Liver (tissue), 9 donors: ENCODE data around the gene UNC45B. TPM values are rescaled to one million over a fixed set of nuclear protein-coding genes. Genes with fewer than 3 reads are reported as not detected.

Experiments
- DNase-seq: peaks from one replicate; pipeline ENCODE4 v3.0.0-alpha.2; 2017; ENCODE audit warnings: low spot score
- H3K27ac ChIP-seq, 2 donors: one replicate each; pipeline ENCODE4 v1.7.0; 2013; ENCODE audit warnings: inconsistent platforms in 2 of 2, low read length in 2 of 2, control low read depth in 1 of 2, low read depth in 1 of 2, mild to moderate bottlenecking in 1 of 2
- H3K27me3 ChIP-seq, 4 donors: one replicate each; pipeline versions ENCODE4 v1.6.1 to v1.7.0; 2013; ENCODE audit warnings: low read length in 3 of 4, inconsistent platforms in 1 of 4, mild to moderate bottlenecking in 1 of 4, moderate library complexity in 1 of 4; ENCODE audit not compliant: control insufficient read depth in 4 of 4, insufficient read depth in 4 of 4
- H3K36me3 ChIP-seq, 4 donors: one replicate each; pipeline versions ENCODE4 v1.6.1 to v1.7.0; 2013; ENCODE audit warnings: low read length in 3 of 4, mild to moderate bottlenecking in 3 of 4, low read depth in 1 of 4, moderate library complexity in 1 of 4; ENCODE audit not compliant: control insufficient read depth in 4 of 4, insufficient read depth in 3 of 4
- H3K4me1 ChIP-seq, 4 donors: one replicate each; pipeline versions ENCODE4 v1.6.1 to v1.7.0; 2013; ENCODE audit warnings: low read length in 3 of 4, mild to moderate bottlenecking in 3 of 4, moderate library complexity in 1 of 4; ENCODE audit not compliant: control insufficient read depth in 4 of 4, insufficient read depth in 4 of 4
- H3K4me3 ChIP-seq, 3 donors: one replicate each; pipeline versions ENCODE4 v1.6.1 to v1.7.0; 2013; ENCODE audit warnings: low read length in 3 of 3, control low read depth in 1 of 3, low read depth in 1 of 3, mild to moderate bottlenecking in 1 of 3
- H3K9ac ChIP-seq, 2 donors: one replicate each; pipeline ENCODE4 v1.7.0; 2013; ENCODE audit warnings: low read length in 2 of 2, mild to moderate bottlenecking in 2 of 2, moderate library complexity in 2 of 2, control low read depth in 1 of 2, low read depth in 1 of 2
- H3K9me3 ChIP-seq, 4 donors: one replicate each; pipeline versions ENCODE4 v1.6.1 to v1.7.0; 2013; ENCODE audit warnings: low read length in 3 of 4; ENCODE audit not compliant: control insufficient read depth in 4 of 4
- EGR1 ChIP-seq, 2 donors: IDR thresholded peaks; 2 replicates each; pipeline ENCODE4 v1.6.1; 2016 to 2018; ENCODE audit warnings: antibody characterized with exemption in 2 of 2, low read depth in 2 of 2
- FOXA1 ChIP-seq: IDR thresholded peaks from 2 replicates; pipeline ENCODE4 v1.6.1; 2016; ENCODE audit warnings: antibody characterized with exemption
- FOXA2 ChIP-seq: IDR thresholded peaks from 2 replicates; pipeline ENCODE4 v1.6.1; 2016; ENCODE audit warnings: antibody characterized with exemption
- GABPA ChIP-seq, 2 donors: IDR thresholded peaks in 1 of 2; conservative IDR thresholded peaks in 1 of 2; 2 replicates each; pipeline ENCODE4 v1.6.1; 2016; ENCODE audit warnings: antibody characterized with exemption in 2 of 2, mild to moderate bottlenecking in 1 of 2, moderate library complexity in 1 of 2
- HNF4A ChIP-seq, 2 donors: conservative IDR thresholded peaks; 2 replicates each; pipeline ENCODE4 v1.6.1; 2016; ENCODE audit warnings: antibody characterized with exemption in 2 of 2, mild to moderate bottlenecking in 2 of 2
- HNF4G ChIP-seq: IDR thresholded peaks from 2 replicates; pipeline ENCODE4 v1.6.1; 2016; ENCODE audit warnings: antibody characterized with exemption
- JUND ChIP-seq, 2 donors: IDR thresholded peaks; 2 replicates each; pipeline ENCODE4 v1.6.1; 2016; ENCODE audit warnings: antibody characterized with exemption in 2 of 2
- NR2F2 ChIP-seq: IDR thresholded peaks from 2 replicates; pipeline ENCODE4 v1.6.1; 2016; ENCODE audit warnings: antibody characterized with exemption
- RAD21 ChIP-seq, 2 donors: IDR thresholded peaks; 2 replicates each; pipeline ENCODE4 v1.6.1; 2016; ENCODE audit warnings: antibody characterized with exemption in 2 of 2, mild to moderate bottlenecking in 2 of 2
- RXRA ChIP-seq, 2 donors: IDR thresholded peaks; 2 replicates each; pipeline ENCODE4 v1.6.1; 2017 to 2018; ENCODE audit warnings: antibody characterized with exemption in 2 of 2, mild to moderate bottlenecking in 1 of 2
- SP1 ChIP-seq: IDR thresholded peaks from 2 replicates; pipeline ENCODE4 v1.6.1; 2018; ENCODE audit warnings: antibody characterized with exemption, mild to moderate bottlenecking
- TAF1 ChIP-seq: conservative IDR thresholded peaks from 2 replicates; pipeline ENCODE4 v1.6.1; 2016; ENCODE audit warnings: antibody characterized with exemption, mild to moderate bottlenecking
- YY1 ChIP-seq: IDR thresholded peaks from 2 replicates; pipeline ENCODE4 v1.6.1; 2016; ENCODE audit warnings: antibody characterized with exemption, mild to moderate bottlenecking
- WGBS: extraction: QIAGEN DNeasy Blood & Tissue Kit; methylation state at CpG from one replicate; pipeline ENCODE4 v1.1.7; 2013; 5-methylcytosine and 5-hydroxymethylcytosine counted together
- polyA plus RNA-seq, 2 donors: library from polyadenylated mRNA; stranded (reverse) in 1 of 2; unstranded in 1 of 2; fragments of 200-250 nt in 1 of 2; fragments of >200 nt in 1 of 2; fragmentation: Nextera tagmentation in 1 of 2; extraction: Ambion mirVana in 1 of 2; gene quantifications; one replicate each; pipeline versions ENCODE4 v1.2.1 to v1.2.3, GENCODE V29; 2013 to 2015
- total RNA-seq, 2 donors: library from RNA; depleted of rRNA; stranded (reverse); fragments of >200 nt; gene quantifications; one replicate each; pipeline ENCODE4 v1.2.3, GENCODE V29; 2014
- TF ChIP-seq, protein P1 (sequence below): IDR thresholded peaks from 2 replicates; pipeline ENCODE4 v1.6.1; 2016; ENCODE audit warnings: antibody characterized with exemption, mild to moderate bottlenecking
- TF ChIP-seq, protein P2 (sequence below): IDR thresholded peaks from 2 replicates; pipeline ENCODE4 v1.6.1; 2016; ENCODE audit warnings: antibody characterized with exemption
- TF ChIP-seq, protein P3 (sequence below): IDR thresholded peaks from 2 replicates; pipeline ENCODE4 v1.6.1; 2016; ENCODE audit warnings: antibody characterized with exemption
- TF ChIP-seq, protein P4 (sequence below): IDR thresholded peaks from 2 replicates; pipeline ENCODE4 v1.6.1; 2016; ENCODE audit warnings: antibody characterized with exemption
- TF ChIP-seq, protein P5 (sequence below): fragments of 150-350 bp; IDR thresholded peaks from 2 replicates; pipeline ENCODE4 v1.5.1; 2017; ENCODE audit warnings: improper control_type of control experiment, low read depth, low read length; ENCODE audit not compliant: missing input control
- donor health status: healthy.
- donor health status: healthy.
- donor health status: healthy.
- donor health status: healthy.
- donor health status: healthy.

The UNC45B gene
- total and polyA plus RNA-seq, 4 donors = 0.02 to 0.09 TPM; not detected in 2

DNA sequence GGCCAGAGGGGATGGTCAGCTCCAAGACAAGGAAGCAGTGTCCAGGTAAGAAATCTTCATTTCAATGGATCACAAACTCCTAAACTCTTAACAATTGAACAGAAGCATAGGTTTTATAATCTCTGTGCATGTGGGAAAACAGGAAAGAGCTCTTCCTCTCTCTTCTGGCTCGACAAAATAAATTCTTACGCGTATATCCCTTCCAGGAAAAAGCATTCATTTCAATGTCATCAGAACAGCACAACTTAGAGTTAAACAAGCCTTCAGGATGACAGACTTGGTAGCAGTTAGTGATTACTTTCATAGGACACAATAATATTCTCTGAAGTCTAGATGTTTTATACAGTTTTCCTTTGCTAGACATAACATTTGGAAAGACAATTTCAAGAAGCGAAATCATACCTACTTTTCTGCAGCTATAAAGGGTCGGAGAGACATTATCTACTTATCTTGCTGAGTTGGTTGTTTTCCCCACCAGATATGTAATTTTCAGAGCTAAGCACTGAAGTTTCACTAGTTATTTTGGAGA lies 65.9 kb downstream of the UNC45B start:
- no peaks in the 10 kb centered on the region for H3K4me1 ChIP-seq
- peaks cover 0 to 3% (median 0%) of the 10 kb centered on the region in 4 donors for H3K27me3 ChIP-seq
- no peaks in the 10 kb centered on the region for H3K36me3 ChIP-seq
- H3K9ac ChIP-seq = no peak overlapping the region
- peak overlapping the region; percentile 25 to 31 for H3K27ac ChIP-seq
- H3K4me3 ChIP-seq = no peak overlapping the region
- peaks cover 0 to 5% (median 0%) of the 10 kb centered on the region in 4 donors for H3K9me3 ChIP-seq
- WGBS = 65% methylated on average over 5 of the region's 5 CpGs
- no peak for DNase-seq
- TF ChIP-seq, protein P1, sequence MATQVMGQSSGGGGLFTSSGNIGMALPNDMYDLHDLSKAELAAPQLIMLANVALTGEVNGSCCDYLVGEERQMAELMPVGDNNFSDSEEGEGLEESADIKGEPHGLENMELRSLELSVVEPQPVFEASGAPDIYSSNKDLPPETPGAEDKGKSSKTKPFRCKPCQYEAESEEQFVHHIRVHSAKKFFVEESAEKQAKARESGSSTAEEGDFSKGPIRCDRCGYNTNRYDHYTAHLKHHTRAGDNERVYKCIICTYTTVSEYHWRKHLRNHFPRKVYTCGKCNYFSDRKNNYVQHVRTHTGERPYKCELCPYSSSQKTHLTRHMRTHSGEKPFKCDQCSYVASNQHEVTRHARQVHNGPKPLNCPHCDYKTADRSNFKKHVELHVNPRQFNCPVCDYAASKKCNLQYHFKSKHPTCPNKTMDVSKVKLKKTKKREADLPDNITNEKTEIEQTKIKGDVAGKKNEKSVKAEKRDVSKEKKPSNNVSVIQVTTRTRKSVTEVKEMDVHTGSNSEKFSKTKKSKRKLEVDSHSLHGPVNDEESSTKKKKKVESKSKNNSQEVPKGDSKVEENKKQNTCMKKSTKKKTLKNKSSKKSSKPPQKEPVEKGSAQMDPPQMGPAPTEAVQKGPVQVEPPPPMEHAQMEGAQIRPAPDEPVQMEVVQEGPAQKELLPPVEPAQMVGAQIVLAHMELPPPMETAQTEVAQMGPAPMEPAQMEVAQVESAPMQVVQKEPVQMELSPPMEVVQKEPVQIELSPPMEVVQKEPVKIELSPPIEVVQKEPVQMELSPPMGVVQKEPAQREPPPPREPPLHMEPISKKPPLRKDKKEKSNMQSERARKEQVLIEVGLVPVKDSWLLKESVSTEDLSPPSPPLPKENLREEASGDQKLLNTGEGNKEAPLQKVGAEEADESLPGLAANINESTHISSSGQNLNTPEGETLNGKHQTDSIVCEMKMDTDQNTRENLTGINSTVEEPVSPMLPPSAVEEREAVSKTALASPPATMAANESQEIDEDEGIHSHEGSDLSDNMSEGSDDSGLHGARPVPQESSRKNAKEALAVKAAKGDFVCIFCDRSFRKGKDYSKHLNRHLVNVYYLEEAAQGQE = no peak
- TF ChIP-seq YY1 (no peak), GABPA (IDR thresholded peaks at IDR 0.05 in 1 of 2, conservative IDR thresholded peaks at IDR 0.05 in 1 of 2) (no peak), EGR1 (IDR thresholded peaks at IDR 0.05; ENCODE audit: low read depth in 2 of 2) (no peak), HNF4A (conservative IDR thresholded peaks at IDR 0.05) (no peak), RXRA (IDR thresholded peaks at IDR 0.05) (no peak), FOXA1 (no peak), NR2F2 (no peak), JUND (IDR thresholded peaks at IDR 0.05) (no peak), HNF4G (no peak), RAD21 (IDR thresholded peaks at IDR 0.05) (no peak), SP1 (no peak), FOXA2 (no peak), TAF1 (no peak)
- TF ChIP-seq, protein P2, sequence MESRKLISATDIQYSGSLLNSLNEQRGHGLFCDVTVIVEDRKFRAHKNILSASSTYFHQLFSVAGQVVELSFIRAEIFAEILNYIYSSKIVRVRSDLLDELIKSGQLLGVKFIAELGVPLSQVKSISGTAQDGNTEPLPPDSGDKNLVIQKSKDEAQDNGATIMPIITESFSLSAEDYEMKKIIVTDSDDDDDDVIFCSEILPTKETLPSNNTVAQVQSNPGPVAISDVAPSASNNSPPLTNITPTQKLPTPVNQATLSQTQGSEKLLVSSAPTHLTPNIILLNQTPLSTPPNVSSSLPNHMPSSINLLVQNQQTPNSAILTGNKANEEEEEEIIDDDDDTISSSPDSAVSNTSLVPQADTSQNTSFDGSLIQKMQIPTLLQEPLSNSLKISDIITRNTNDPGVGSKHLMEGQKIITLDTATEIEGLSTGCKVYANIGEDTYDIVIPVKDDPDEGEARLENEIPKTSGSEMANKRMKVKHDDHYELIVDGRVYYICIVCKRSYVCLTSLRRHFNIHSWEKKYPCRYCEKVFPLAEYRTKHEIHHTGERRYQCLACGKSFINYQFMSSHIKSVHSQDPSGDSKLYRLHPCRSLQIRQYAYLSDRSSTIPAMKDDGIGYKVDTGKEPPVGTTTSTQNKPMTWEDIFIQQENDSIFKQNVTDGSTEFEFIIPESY = no peak
- TF ChIP-seq, protein P3, sequence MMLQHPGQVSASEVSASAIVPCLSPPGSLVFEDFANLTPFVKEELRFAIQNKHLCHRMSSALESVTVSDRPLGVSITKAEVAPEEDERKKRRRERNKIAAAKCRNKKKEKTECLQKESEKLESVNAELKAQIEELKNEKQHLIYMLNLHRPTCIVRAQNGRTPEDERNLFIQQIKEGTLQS = no peak
- TF ChIP-seq, protein P4, sequence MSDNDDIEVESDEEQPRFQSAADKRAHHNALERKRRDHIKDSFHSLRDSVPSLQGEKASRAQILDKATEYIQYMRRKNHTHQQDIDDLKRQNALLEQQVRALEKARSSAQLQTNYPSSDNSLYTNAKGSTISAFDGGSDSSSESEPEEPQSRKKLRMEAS = no peak
- TF ChIP-seq, protein P5, sequence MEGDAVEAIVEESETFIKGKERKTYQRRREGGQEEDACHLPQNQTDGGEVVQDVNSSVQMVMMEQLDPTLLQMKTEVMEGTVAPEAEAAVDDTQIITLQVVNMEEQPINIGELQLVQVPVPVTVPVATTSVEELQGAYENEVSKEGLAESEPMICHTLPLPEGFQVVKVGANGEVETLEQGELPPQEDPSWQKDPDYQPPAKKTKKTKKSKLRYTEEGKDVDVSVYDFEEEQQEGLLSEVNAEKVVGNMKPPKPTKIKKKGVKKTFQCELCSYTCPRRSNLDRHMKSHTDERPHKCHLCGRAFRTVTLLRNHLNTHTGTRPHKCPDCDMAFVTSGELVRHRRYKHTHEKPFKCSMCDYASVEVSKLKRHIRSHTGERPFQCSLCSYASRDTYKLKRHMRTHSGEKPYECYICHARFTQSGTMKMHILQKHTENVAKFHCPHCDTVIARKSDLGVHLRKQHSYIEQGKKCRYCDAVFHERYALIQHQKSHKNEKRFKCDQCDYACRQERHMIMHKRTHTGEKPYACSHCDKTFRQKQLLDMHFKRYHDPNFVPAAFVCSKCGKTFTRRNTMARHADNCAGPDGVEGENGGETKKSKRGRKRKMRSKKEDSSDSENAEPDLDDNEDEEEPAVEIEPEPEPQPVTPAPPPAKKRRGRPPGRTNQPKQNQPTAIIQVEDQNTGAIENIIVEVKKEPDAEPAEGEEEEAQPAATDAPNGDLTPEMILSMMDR = no peak
